GM18505 (cell line): ENCODE measurements around the gene TRMT44.
"Not testable (repeated sequence)": the region's sequence is repeated elsewhere in the genome, so short reads cannot be mapped to it uniquely, and the experiment has no call there.

Experiments
- ATAC-seq: cut with Tn5 transposase; IDR thresholded peaks from one replicate; pipeline ENCODE4 v1.9.1; 2021; ENCODE audit not compliant: unreplicated experiment
- POLR2A ChIP-seq: IDR thresholded peaks from 4 replicates; pipeline ENCODE4 v1.6.1; 2011; ENCODE audit warnings: borderline replicate concordance; ENCODE audit not compliant: insufficient read depth, insufficient read length; ENCODE audit errors: extremely low read depth

Gene TRMT44

GRCh38 chr4:8488791-8489369 is 48.3 kb downstream of the TRMT44 start:
- no peak for TF ChIP-seq POLR2A
- ATAC-seq = no peak

GRCh38 chr4:8491478-8491877 is 50.9 kb downstream of the TRMT44 start:
- not testable (repeated sequence) for ATAC-seq

- ATAC-seq = no peak
- TF ChIP-seq POLR2A = no peak
Measured at GRCh38 chr4:8492174-8492573, 51.6 kb downstream of the TRMT44 start.

DNA sequence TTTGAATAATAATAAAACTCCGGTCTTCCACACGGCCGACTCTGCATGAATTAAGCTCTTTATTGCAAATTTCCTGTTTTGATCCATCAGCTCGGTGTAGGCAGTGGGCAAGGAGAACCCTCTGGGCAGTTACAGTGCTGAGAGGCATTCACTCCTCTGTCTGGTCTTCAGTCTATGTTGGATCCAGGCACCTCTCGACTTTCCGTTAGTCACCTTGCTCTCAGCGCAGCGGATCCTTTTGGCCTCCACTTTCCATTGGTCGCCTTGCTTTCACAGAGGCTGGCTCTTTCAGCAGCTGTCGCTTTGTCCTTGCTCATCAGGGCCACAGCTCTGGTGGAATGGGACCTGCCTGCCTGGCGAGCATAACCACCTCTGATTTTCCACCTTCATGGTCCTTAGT is 52.9 kb downstream of the TRMT44 start:
- no peak for TF ChIP-seq POLR2A
- ATAC-seq = no peak

- no peak for ATAC-seq
- TF ChIP-seq POLR2A = no peak
Measured at GRCh38 chr4:8494218-8494617, 53.6 kb downstream of the TRMT44 start.

DNA sequence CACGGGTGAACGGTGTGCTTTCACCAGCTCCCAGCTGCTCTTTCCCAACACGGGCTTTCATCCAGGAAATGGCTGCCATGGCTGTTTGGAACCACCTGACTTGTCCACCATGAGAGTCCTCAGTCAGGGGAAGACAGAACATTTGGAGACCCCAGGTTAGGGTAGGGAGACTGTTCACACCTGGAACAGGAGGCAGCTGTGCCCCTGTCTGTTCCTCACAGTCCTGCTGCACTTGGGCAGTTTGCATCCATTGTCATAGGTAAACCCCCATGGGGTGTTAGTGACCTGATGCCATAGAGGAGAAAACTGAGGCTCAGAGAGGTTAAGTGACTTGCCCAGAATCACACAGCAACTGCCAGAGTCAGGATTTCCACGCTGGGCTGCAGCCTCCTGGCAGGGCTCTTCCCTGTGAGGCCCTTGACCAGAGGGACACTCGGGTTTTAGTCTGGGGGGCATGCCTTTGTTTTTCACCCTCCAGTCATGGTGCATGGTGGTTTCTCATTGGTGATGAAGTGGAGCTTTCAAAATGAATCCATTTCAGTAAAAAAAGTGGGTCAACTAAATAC is 54.5 kb downstream of the TRMT44 start:
- TF ChIP-seq POLR2A = no peak
- ATAC-seq = no peak

DNA sequence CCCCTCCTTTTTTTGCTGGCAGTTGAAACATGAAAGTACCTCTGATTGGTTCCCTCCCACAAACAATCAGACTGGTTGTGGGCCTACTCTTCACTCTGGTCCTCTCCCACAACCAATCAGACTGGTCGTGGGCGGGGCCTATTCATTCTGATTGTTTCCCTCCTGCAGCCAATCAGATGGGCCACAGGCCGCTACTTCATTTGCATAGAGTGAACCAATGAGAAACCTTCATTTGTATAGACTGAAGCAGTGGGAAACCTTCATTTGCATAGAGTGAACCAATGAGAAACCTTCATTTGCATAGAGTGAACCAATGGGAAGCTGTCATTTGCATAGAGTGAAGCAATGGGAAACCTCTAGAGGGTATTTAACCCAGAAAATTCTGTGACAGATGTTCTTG is 55.2 kb downstream of the TRMT44 start:
- ATAC-seq = no peak
- TF ChIP-seq POLR2A = no peak

DNA sequence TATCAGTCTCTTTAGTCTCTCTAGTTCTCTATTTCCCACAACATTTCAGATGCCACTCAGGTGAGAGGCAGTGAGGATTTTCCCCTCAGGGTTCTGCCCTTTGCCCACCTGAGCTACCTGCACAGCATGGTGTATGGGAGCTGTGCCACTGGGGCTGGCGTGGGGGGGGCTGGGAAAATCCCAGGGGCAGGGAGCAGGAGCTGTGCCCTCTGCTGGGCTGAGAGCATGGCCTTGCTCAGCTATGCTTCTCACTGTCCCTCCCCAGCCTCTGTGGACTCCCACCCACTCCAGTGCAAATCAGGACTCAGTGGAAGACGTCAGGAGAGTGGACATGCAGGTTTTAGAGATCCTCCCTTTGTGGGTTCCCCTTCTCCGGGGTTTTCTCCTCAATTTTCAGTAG is 57.2 kb downstream of the TRMT44 start:
- no peak for ATAC-seq
- TF ChIP-seq POLR2A = no peak

DNA sequence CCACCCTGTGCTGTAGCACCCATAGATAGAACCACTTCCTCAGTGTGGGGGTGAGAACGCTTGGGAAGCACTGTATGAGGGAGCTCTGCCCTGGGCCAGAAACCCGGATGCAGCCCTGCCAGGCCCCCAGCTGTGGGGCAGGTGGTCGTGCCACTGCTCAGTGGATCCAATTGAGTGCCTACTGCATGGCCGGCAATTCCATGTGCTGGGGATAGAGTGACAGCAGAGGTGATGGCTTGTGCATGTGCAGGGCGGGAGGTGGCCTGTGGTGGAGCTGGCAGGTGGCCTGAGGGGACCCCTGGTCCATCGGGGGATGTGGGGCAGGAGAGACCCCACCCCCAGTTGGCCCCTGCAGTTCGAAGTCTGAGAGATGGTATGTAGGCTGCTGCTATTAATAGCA is 60.4 kb downstream of the TRMT44 start:
- ATAC-seq = no peak
- no peak for TF ChIP-seq POLR2A

- no peak for TF ChIP-seq POLR2A
- ATAC-seq = no peak
Measured at GRCh38 chr4:8501781-8502180, 61.2 kb downstream of the TRMT44 start.

- no peak for TF ChIP-seq POLR2A
- no peak for ATAC-seq
Measured at GRCh38 chr4:8502371-8502770, 61.8 kb downstream of the TRMT44 start.

- TF ChIP-seq POLR2A = no peak
- no peak for ATAC-seq
Measured at GRCh38 chr4:8502836-8503585, 62.4 kb downstream of the TRMT44 start.

- ATAC-seq = no peak
- no peak for TF ChIP-seq POLR2A
Measured at GRCh38 chr4:8503801-8504200, 63.2 kb downstream of the TRMT44 start.

- no peak for TF ChIP-seq POLR2A
- ATAC-seq = no peak
Measured at GRCh38 chr4:8504279-8505007, 63.9 kb downstream of the TRMT44 start.
